ENCODE measurements around the gene FAM20C. TPM values are rescaled to one million over a fixed set of nuclear protein-coding genes. Genes with fewer than 3 reads are reported as not detected.

The FAM20C gene
- total RNA-seq, 1 experiment from 2014 or later: 35.8 TPM

GRCh38 chr7:208130-208673 lies 15.8 kb downstream of the FAM20C start:
- H3K9me3 ChIP-seq (ENCODE audit: low read depth, low read length, poor library complexity, severe bottlenecking): peaks cover 4% of the 10 kb centered on the region
- H3K4me3 ChIP-seq (ENCODE audit: low read depth, low read length, poor library complexity, severe bottlenecking): no peak overlapping the region
- H3K36me3 ChIP-seq (ENCODE audit: insufficient read depth, low read length, poor library complexity, severe bottlenecking): peaks cover 29% of the 10 kb centered on the region
- no peak for TF ChIP-seq EZH2 (IDR thresholded peaks at IDR 0.05; ENCODE audit: borderline replicate concordance, low read depth, low read length, poor library complexity, severe bottlenecking)
- no peak for TF ChIP-seq CTCF (conservative IDR thresholded peaks at IDR 0.05; ENCODE audit: low read depth, low read length)
- H3K27ac ChIP-seq (ENCODE audit: low read depth, low read length, poor library complexity, severe bottlenecking): no peak overlapping the region
- H3K4me1 ChIP-seq (ENCODE audit: insufficient read depth, low read length, poor library complexity, severe bottlenecking): no peaks in the 10 kb centered on the region
- H3K27me3 ChIP-seq (replicated peaks; ENCODE audit: insufficient read depth, low read depth, low read length, poor library complexity): no peaks in the 10 kb centered on the region
- BruUV-seq (replicated peaks): no TSS peak
- intact Hi-C loops (cut with micrococcal nuclease; ENCODE audit: unreplicated experiment): no loop called here
- POLR2A ChIA-PET (ENCODE audit: low non-redundant PET): no interaction called here
- CTCF ChIA-PET: no interaction called here
- no peak for DNase-seq (ENCODE audit: low spot score)

- CTCF ChIA-PET: no interaction called here
- no peak overlapping the region for H3K4me3 ChIP-seq (ENCODE audit: low read depth, low read length, poor library complexity, severe bottlenecking)
- H3K4me1 ChIP-seq (ENCODE audit: insufficient read depth, low read length, poor library complexity, severe bottlenecking): no peaks in the 10 kb centered on the region
- H3K27me3 ChIP-seq (replicated peaks; ENCODE audit: insufficient read depth, low read depth, low read length, poor library complexity): no peaks in the 10 kb centered on the region
- H3K27ac ChIP-seq (ENCODE audit: low read depth, low read length, poor library complexity, severe bottlenecking): no peak overlapping the region
- H3K9me3 ChIP-seq (ENCODE audit: low read depth, low read length, poor library complexity, severe bottlenecking): peaks cover 4% of the 10 kb centered on the region
- BruUV-seq (replicated peaks): no TSS peak
- intact Hi-C loops (cut with micrococcal nuclease; ENCODE audit: unreplicated experiment): no loop called here
- TF ChIP-seq EZH2 (IDR thresholded peaks at IDR 0.05; ENCODE audit: borderline replicate concordance, low read depth, low read length, poor library complexity, severe bottlenecking) (no peak), CTCF (conservative IDR thresholded peaks at IDR 0.05; ENCODE audit: low read depth, low read length) (no peak)
- POLR2A ChIA-PET (ENCODE audit: low non-redundant PET): no interaction called here
- H3K36me3 ChIP-seq (ENCODE audit: insufficient read depth, low read length, poor library complexity, severe bottlenecking): peaks cover 24% of the 10 kb centered on the region
- DNase-seq (ENCODE audit: low spot score): no peak
These were observed 16.4 kb downstream of the FAM20C start for GRCh38 chr7:208816-209215.

GRCh38 chr7:209416-209815 lies 17.0 kb downstream of the FAM20C start:
- H3K27ac ChIP-seq (ENCODE audit: low read depth, low read length, poor library complexity, severe bottlenecking): no peak overlapping the region
- H3K27me3 ChIP-seq (replicated peaks; ENCODE audit: insufficient read depth, low read depth, low read length, poor library complexity): no peaks in the 10 kb centered on the region
- no peak overlapping the region for H3K4me3 ChIP-seq (ENCODE audit: low read depth, low read length, poor library complexity, severe bottlenecking)
- intact Hi-C loops (cut with micrococcal nuclease; ENCODE audit: unreplicated experiment): no loop called here
- H3K4me1 ChIP-seq (ENCODE audit: insufficient read depth, low read length, poor library complexity, severe bottlenecking): no peaks in the 10 kb centered on the region
- peaks cover 22% of the 10 kb centered on the region for H3K36me3 ChIP-seq (ENCODE audit: insufficient read depth, low read length, poor library complexity, severe bottlenecking)
- POLR2A ChIA-PET (ENCODE audit: low non-redundant PET): no interaction called here
- TF ChIP-seq CTCF (conservative IDR thresholded peaks at IDR 0.05; ENCODE audit: low read depth, low read length) (no peak), EZH2 (IDR thresholded peaks at IDR 0.05; ENCODE audit: borderline replicate concordance, low read depth, low read length, poor library complexity, severe bottlenecking) (no peak)
- CTCF ChIA-PET: no interaction called here
- DNase-seq (ENCODE audit: low spot score): no peak
- peaks cover 4% of the 10 kb centered on the region for H3K9me3 ChIP-seq (ENCODE audit: low read depth, low read length, poor library complexity, severe bottlenecking)
- BruUV-seq (replicated peaks): no TSS peak

Measured in A673 (cell line).